CD4-positive, alpha-beta T cell treated with Interferon gamma for 1 hour (primary cell): ENCODE data around the gene ERCC8.
"Not testable (repeated sequence)": the region's sequence is repeated elsewhere in the genome, so short reads cannot be mapped to it uniquely, and the experiment has no call there.

Source experiments
- DNase-seq: peaks from one replicate; pipeline ENCODE4 v3.0.0-alpha.2; 2020

ERCC8 gene

DNA sequence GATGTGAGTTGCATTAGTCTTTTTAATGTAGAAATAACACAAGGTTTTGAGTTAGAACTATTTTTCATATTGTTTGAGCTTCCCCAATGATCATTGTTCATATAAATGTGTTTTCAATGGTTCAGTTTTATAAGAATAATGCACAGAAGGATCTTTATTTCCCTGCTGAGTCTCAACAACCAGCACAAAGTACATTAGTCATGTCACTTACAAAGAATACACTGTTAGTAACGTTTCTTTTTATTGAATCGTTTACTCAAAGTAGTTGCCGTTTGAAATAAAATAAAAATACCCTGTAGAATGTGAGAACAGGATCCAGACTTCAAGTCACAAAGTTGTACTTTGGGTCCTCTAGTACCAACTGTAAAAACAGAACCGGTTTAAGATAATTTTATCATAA is 41.5 kb downstream of the ERCC8 start:
- DNase-seq: no peak

DNA sequence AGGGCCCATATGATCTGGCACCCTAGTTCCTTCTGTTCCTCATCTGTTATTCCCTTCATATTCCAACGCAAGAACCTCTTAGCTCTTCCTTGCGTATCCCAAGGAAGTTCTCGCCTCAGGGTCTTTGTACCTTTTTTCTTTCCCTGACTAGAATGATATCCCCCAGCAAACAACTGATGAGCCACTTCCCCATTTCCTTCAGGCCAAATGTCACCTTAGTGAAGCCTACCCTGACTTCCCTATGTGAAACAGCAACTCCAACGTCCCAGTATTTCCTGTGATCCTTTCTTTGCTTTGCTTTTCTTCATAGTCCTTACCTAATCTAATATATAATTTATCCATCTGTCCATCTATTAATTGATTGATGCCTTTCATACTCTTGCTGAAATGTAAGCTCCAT is 47.9 kb downstream of the ERCC8 start:
- DNase-seq: no peak

DNA sequence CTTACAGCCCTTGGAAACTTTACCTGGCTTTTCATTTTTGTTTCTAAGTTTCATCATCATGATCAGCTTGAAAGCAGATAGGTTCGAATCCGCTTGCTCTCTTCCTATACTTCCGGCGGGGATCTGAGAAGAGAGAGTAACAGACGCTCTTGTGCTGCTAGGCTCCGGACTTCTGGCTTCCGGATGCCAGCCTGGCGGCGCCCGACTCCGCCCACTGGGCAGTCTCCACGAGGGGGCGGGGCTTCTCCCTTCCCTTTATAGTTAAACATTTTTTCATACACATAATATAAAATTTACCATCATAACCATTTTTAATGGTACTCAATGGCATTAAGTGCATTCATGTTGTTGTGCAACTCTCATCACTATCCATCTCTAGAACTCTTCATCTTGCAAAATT is 51.3 kb downstream of the ERCC8 start:
- DNase-seq: no peak

GRCh38 chr5:60891667-60892066 is 53.2 kb downstream of the ERCC8 start:
- no peak for DNase-seq

GRCh38 chr5:60888359-60889061 is 56.4 kb downstream of the ERCC8 start:
- DNase-seq: no peak

DNA sequence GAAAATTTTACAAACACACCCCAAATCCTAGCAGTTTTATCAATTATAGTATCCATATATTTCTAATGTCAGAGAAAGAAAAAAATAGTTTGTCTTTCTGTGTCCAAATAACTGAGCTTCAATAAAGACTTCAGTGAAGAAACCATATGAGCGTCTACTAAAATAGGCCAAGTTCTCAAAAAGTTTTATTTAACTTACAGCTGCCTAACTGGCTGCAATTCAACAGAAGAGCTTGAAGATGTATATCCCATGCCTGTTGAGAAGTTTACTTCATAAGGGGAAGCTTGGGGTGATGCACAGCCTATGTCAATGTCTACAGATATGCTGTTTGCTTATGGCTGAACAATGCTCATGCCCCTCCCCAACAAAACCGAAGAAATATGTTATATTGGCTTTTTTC is 57.1 kb downstream of the ERCC8 start:
- DNase-seq: no peak

- DNase-seq: no peak
These were observed 57.8 kb downstream of the ERCC8 start for GRCh38 chr5:60887096-60887495.

- DNase-seq: no peak
These were observed 58.7 kb downstream of the ERCC8 start for GRCh38 chr5:60886158-60886557.

GRCh38 chr5:60883229-60883628 is 61.6 kb downstream of the ERCC8 start:
- no peak for DNase-seq

DNA sequence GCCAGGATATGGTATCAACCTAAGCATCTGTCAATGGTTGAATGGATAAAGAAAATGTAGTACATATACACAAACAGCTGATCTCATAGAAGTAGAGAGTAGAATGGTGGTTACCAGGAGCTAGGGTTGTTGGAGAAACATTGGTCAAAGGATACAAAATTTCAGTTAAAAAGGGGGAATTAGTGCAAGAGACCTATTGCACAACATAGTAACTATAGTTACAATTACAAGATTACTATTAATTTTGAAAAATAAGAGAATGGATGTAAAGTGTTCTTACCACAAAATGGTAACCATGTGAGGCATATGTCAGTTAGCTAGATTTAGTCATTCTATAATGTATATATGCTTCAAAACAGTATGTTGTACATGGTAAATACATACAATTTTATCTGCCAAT is 72.0 kb downstream of the ERCC8 start:
- no peak for DNase-seq

DNA sequence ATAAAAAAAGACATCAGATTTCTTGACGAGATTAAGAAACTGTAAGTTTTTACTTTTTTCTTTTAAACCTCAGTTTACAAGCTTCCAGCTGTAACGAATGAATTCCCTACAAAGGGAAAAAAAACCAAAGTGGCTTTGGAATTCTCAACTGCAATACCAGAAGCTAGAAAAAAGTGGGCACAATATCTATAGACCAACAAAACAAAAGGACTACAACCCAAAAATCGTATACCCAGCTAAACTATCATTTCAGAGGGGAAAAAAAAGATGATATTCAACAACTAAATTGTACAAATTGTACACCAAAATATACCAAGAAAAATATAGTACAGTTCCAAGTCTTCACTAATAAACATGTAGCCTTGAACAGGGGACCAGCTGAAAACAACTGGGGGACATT is 74.0 kb downstream of the ERCC8 start:
- no peak for DNase-seq

- DNase-seq: not testable (repeated sequence)
These were observed 84.3 kb downstream of the ERCC8 start for GRCh38 chr5:60860572-60860971.

DNA sequence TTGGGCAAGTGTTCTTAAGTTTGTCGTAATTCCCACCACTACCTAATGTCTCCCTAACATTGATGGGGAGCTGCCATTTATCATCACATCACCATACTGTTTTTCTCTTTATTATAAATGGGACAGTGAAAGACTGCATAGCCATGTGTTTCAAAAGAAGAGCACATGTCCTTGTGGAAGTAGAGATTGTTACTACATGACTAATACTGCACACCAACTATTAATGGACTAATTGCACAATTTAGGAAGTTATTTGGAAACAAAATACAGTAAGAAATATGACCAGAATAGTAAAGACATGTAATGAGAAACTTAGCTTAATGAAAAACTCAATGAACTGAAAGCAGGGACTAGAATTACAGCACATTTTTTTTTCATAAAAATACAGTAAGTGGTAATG is 88.8 kb downstream of the ERCC8 start:
- no peak for DNase-seq

- no peak for DNase-seq
These were observed 91.9 kb downstream of the ERCC8 start for GRCh38 chr5:60852940-60853339.

GRCh38 chr5:60852317-60852716 is 92.6 kb downstream of the ERCC8 start:
- DNase-seq: no peak

DNA sequence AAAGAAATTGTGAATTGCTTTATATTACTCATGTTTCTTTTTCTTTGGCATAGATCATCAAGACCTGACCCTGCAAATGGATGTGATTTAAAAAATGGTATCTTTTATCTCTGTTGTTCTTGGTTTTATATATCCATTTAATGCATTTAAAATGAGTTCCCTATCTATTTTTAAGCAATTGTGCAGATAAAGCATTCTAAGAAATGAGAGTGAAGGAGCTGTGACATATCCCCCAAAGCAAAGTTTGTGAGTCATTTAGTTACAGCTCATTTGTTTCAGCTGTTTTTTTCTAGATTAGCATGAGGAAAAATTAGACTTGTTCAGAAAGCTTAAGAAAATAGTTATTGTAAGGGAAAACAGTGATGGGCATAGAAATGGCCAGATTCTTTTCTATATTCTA is 93.2 kb downstream of the ERCC8 start:
- no peak for DNase-seq

DNA sequence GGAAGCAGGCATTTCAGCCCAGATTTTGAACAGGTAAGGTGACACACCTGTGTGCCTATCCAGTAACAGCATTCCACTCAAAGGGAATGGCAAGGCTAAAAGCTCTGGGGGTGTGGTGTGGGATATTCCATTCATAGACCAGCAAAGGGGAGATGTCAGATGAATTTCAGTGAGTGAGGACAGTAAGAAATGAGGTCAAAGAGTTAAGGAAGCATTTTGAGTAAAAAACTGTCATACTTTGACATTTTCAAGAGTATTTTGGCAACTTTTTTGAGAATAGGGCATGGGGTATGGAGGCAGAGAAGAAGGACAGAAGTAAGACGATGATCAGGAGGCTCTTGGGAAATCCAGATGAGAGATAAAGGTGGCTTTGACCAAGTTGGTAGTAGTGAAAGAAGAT is 98.6 kb downstream of the ERCC8 start:
- DNase-seq: no peak

DNA sequence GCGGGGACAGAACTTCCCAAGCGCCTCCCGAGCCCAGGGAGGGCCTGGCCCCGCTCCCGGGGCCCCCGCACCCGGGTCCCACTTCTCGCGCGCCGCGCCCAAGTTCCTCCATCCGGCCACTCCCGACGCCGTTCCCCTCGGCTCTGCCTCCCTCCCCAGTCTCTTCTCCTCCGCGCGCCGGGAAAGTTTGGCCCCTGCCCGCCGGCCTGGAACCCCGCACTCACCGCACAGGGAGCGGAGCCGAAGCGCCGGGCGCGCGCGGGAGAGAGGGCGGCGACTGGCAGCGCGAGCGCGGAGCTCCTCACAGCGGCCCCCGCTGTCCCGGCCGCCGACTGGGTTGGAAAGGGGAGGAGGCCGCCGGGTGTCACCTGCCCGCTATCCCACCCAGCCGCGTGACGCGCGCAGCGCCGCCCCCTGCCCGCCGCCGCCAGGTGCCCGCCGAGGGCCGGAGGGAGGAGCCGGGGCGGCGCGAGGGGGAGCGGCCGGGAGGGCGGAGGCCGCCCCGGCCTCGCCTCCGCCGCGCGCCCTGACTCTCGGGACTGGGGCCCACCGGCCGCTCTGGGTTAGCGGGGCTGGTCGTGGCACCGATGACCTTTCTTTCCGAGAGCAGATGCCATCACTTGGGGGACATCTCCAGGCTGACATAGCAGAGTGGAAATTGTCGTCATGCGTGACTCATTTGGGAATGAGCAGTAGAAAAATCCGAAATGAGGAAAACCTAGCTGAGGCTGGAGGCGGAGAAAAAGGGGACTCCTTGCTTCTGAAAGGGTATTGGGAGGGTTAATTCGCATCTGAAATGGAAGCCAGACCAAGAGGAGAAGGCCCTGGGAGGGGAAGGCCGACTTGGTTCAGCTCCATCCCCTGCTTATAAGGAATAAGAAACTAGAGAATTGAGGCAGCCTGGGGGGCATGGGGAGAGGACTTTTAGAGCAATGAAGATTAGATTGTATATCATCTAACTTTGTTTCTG is 100.6 kb downstream of the ERCC8 start, which contains the start of gene ELOVL7:
TSS of gene ELOVL7 (minus strand) at position 334 of the 970 bp plus-strand sequence. CDS start 56,872 bp downstream, outside the sequence.
- peak; percentile 5 for DNase-seq

- no peak for DNase-seq
These were observed 101.4 kb downstream of the ERCC8 start for GRCh38 chr5:60843386-60843935.

- no peak for DNase-seq
These were observed 101.9 kb downstream of the ERCC8 start for GRCh38 chr5:60842871-60843385.

DNA sequence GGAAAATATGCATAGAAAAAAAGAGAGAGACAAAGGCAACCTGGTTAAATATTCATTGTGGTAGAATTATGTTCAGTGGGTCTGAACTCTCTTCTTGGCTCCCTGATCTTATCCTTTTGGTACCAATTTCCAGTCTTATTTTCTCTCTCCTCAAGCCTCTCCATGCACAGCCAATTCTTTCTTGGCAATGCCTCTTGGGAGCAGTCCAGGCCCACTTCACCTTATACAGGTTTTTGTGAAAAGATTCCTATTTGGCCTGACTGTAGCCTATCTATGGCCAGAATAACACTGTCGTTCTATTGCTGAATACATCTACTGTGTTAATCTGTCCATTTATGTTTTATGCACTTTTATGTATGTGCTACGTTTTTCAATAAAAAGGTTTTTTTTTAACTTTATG is 103.5 kb downstream of the ERCC8 start:
- no peak for DNase-seq

DNA sequence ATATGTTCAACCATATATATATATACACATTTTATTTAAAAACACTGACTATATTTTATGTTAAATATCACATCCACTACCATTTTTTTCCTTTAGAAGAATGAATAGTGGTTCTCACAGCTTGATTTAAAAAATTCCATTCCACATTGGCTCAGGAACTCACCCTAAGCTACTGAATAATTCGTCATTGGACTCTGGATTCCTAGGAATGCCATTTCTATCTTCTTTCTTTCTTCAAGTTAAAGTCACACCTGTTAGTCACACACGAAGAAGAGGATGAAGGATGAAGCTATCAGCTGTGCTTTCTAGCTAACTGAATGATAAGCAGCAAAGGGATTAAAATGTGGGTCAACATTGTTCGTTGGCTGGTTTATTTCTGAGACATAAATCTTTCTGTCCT is 108.7 kb downstream of the ERCC8 start:
- no peak for DNase-seq

GRCh38 chr5:60835554-60835953 is 109.3 kb downstream of the ERCC8 start:
- no peak for DNase-seq

- no peak for DNase-seq
These were observed 111.3 kb downstream of the ERCC8 start for GRCh38 chr5:60833520-60833919.
